H1 (cell line): ENCODE measurements around the gene SLC20A1. TPM values are rescaled to one million over a fixed set of nuclear protein-coding genes. Genes with fewer than 3 reads are reported as not detected.

Source experiments
- CHD2 ChIP-seq: IDR thresholded peaks from 2 replicates; pipeline ENCODE4 v1.6.1; 2012; ENCODE audit warnings: low read length, improper control_type of control experiment
- CHD7 ChIP-seq: fragments of 300-600 bp; sonication (generic); IDR thresholded peaks from 2 replicates; pipeline ENCODE4 v1.7.1; 2012; ENCODE audit warnings: low read length, moderate library complexity, mild to moderate bottlenecking, inconsistent platforms; ENCODE audit not compliant: insufficient replicate concordance
- CTCF ChIP-seq, 3 experiments: IDR thresholded peaks; 1 replicate in 2 of 3; 2 replicates in 1 of 3; pipeline versions ENCODE4 v1.5.1 to v1.6.1; 2011; ENCODE audit warnings: low read length in 3 of 3, mild to moderate bottlenecking in 3 of 3, inconsistent platforms in 2 of 3, low read depth in 1 of 3, moderate library complexity in 1 of 3; ENCODE audit not compliant: insufficient read depth in 1 of 3; ENCODE audit errors: control extremely low read depth in 1 of 3
- FOSL1 ChIP-seq: IDR thresholded peaks from 2 replicates; pipeline ENCODE4 v1.6.1; 2011; ENCODE audit warnings: mild to moderate bottlenecking, low read depth, low read length, moderate library complexity; ENCODE audit not compliant: insufficient read depth
- KDM4A ChIP-seq: IDR thresholded peaks from one replicate; pipeline ENCODE4 v1.7.1; 2012; ENCODE audit warnings: low read depth, mild to moderate bottlenecking, moderate library complexity, low read length, inconsistent platforms; ENCODE audit not compliant: severe bottlenecking
- SP2 ChIP-seq: IDR thresholded peaks from 2 replicates; pipeline ENCODE4 v1.6.1; 2012; ENCODE audit warnings: mild to moderate bottlenecking, low read length, inconsistent platforms
- SRF ChIP-seq: IDR thresholded peaks from 2 replicates; pipeline ENCODE4 v1.6.1; 2011; ENCODE audit warnings: mild to moderate bottlenecking, low read depth, low read length, moderate library complexity
- TAF1 ChIP-seq: IDR thresholded peaks from 2 replicates; pipeline ENCODE4 v1.6.1; 2011; ENCODE audit warnings: mild to moderate bottlenecking, low read depth, low read length
- polyA plus RNA-seq, 7 experiments: library from polyadenylated mRNA; depleted of rRNA in 3 of 7; stranded (reverse) in 5 of 7; unstranded in 2 of 7; fragments of >200 nt in 5 of 7; fragments of 200-250 nt in 2 of 7; gene quantifications; 1 replicate in 5 of 7; 2 replicates in 1 of 7; 4 replicates in 1 of 7; pipeline versions ENCODE4 v1.2.1 to v1.2.3, GENCODE V29; 2011 to 2013; ENCODE audit warnings: missing spikeins in 2 of 7, mixed read lengths in 2 of 7
- total RNA-seq: library from RNA; stranded (reverse); fragmentation: NEBNext Ultra II Directional; extraction: Animal tissue kit (Norgen Biotek cat#: 25700); gene quantifications from 2 replicates; pipeline ENCODE4 v1.2.1, GENCODE V29; 2021

SLC20A1 gene
- total and polyA plus RNA-seq, 2 of the 8 experiments (the other 6 are each of a cell fraction or from before 2014, with no cell fraction given): 42.6 to 105 TPM

GRCh38 chr2:112641701-112642100 is 4.0 kb upstream of the SLC20A1 start (continued):
- TF ChIP-seq CHD7: no peak
- TF ChIP-seq CTCF (IDR thresholded peaks at IDR 0.05; ENCODE audit: control extremely low read depth in 1 of 3, insufficient read depth in 1 of 3, low read depth in 1 of 3, low read length in 3 of 3): no peak
- TF ChIP-seq TAF1: no peak
- TF ChIP-seq SRF: no peak
- no peak for TF ChIP-seq KDM4A
- TF ChIP-seq CHD2: no peak
- TF ChIP-seq SP2: no peak
- TF ChIP-seq FOSL1: no peak
